T-cell (primary cell): ENCODE data around the gene OSCP1. TPM values are rescaled to one million over a fixed set of nuclear protein-coding genes. Genes with fewer than 3 reads are reported as not detected.

Source experiments
- ATAC-seq, 4 experiments: fragments of 200-7000 bp in 3 of 4; fragments of 150-1000 bp in 1 of 4; cut with Tn5 transposase; replicated peaks in 1 of 4; 1 replicate in 3 of 4; 2 replicates in 1 of 4; pipeline ENCODE4 v1.10.0; 2021; ENCODE audit warnings: moderate library complexity in 3 of 4, mild to moderate bottlenecking in 2 of 4, moderate number of reproducible peaks in 1 of 4
- CTCF ChIA-PET, 2 donors: fragments of 300-600 bp; sonication (Branson Sonifier 250); formaldehyde crosslinking; loops; one replicate each; lab custom pipeline; 2022; ENCODE audit warnings: antibody characterized with exemption in 2 of 2; lab: Charles Lee
- POLR2A ChIA-PET, 2 donors: fragments of 300-600 bp; sonication (Branson Sonifier 250); formaldehyde crosslinking; loops; one replicate each; lab custom pipeline; 2022; ENCODE audit warnings: antibody characterized with exemption in 2 of 2; lab: Charles Lee
- DNase-seq, 35 experiments: peaks; one replicate each; pipeline versions ENCODE4 v3.0.0 to v3.0.0-alpha.2; 2013 to 2023
- H3K27ac ChIP-seq: one replicate; pipeline ENCODE4 v1.5.1; 2013; ENCODE audit warnings: low read length
- H3K27me3 ChIP-seq, 2 experiments: replicated peaks in 1 of 2; 1 replicate in 1 of 2; 2 replicates in 1 of 2; pipeline versions ENCODE4 v1.6.1 to v1.7.0; 2013; ENCODE audit warnings: low read length in 1 of 2, mixed read lengths in 1 of 2; ENCODE audit not compliant: control insufficient read depth in 2 of 2, insufficient read depth in 2 of 2; ENCODE audit errors: extremely low read depth in 1 of 2
- H3K36me3 ChIP-seq, 2 donors: 1 replicate in 1 of 2; 2 replicates in 1 of 2; pipeline versions ENCODE4 v1.6.1 to v1.7.0; 2013; ENCODE audit warnings: low read length in 1 of 2; ENCODE audit not compliant: control insufficient read depth in 2 of 2, insufficient read depth in 1 of 2; ENCODE audit errors: extremely low read depth in 1 of 2
- H3K4me1 ChIP-seq, 2 experiments: 1 replicate in 1 of 2; 2 replicates in 1 of 2; pipeline versions ENCODE4 v1.6.1 to v1.7.0; 2013; ENCODE audit warnings: low read length in 2 of 2, mixed read lengths in 1 of 2; ENCODE audit not compliant: insufficient read depth in 2 of 2, control insufficient read depth in 1 of 2; ENCODE audit errors: extremely low read depth in 1 of 2
- H3K4me3 ChIP-seq, 2 donors: 1 replicate in 1 of 2; 2 replicates in 1 of 2; pipeline versions ENCODE4 v1.5.1 to v1.7.0; 2013; ENCODE audit warnings: mild to moderate bottlenecking in 2 of 2, low read length in 1 of 2, moderate library complexity in 1 of 2; ENCODE audit not compliant: control insufficient read depth in 1 of 2; ENCODE audit errors: extremely low read depth in 1 of 2
- H3K9me3 ChIP-seq: 2 replicates; pipeline ENCODE4 v1.7.0; 2013
- H3K27ac Mint-ChIP-seq, 2 donors: one replicate each; pipeline ENCODE4 v1.8.0; 2020 to 2021; ENCODE audit warnings: mild to moderate bottlenecking in 2 of 2, mixed read lengths in 2 of 2
- H3K27me3 Mint-ChIP-seq, 2 donors: one replicate each; pipeline ENCODE4 v1.8.0; 2021 to 2022; ENCODE audit warnings: mixed read lengths in 2 of 2
- H3K36me3 Mint-ChIP-seq: one replicate; pipeline ENCODE4 v1.8.0; 2021; ENCODE audit warnings: mixed read lengths
- H3K4me1 Mint-ChIP-seq, 3 donors: one replicate each; pipeline ENCODE4 v1.8.0; 2020 to 2022; ENCODE audit warnings: mixed read lengths in 3 of 3, mild to moderate bottlenecking in 1 of 3
- H3K4me3 Mint-ChIP-seq, 3 donors: one replicate each; pipeline ENCODE4 v1.8.0; 2020 to 2022; ENCODE audit warnings: mild to moderate bottlenecking in 3 of 3, mixed read lengths in 3 of 3, moderate library complexity in 3 of 3
- H3K9me3 Mint-ChIP-seq, 3 donors: one replicate each; pipeline ENCODE4 v1.8.0; 2020 to 2022; ENCODE audit warnings: mixed read lengths in 3 of 3
- WGBS: methylation state at CpG from one replicate; pipeline ENCODE4 v1.1.5; 2013; ENCODE audit warnings: missing lambda C conversion rate; ENCODE audit not compliant: insufficient coverage; 5-methylcytosine and 5-hydroxymethylcytosine counted together
- total RNA-seq, 35 experiments: library from RNA in 6 of 35; stranded (reverse) in 6 of 35; fragments of 120-200 nt in 1 of 35; gene quantifications; one replicate each; pipeline versions ENCODE4 v1.2.1 to v1.2.4 and lab custom pipeline; 2013 to 2026

The OSCP1 gene
- total RNA-seq, 5 donors from 2014 or later (not counting 1 experiment from before 2014, with no cell fraction given), result 0.32 to 1.3 (median 0.68) TPM

DNA sequence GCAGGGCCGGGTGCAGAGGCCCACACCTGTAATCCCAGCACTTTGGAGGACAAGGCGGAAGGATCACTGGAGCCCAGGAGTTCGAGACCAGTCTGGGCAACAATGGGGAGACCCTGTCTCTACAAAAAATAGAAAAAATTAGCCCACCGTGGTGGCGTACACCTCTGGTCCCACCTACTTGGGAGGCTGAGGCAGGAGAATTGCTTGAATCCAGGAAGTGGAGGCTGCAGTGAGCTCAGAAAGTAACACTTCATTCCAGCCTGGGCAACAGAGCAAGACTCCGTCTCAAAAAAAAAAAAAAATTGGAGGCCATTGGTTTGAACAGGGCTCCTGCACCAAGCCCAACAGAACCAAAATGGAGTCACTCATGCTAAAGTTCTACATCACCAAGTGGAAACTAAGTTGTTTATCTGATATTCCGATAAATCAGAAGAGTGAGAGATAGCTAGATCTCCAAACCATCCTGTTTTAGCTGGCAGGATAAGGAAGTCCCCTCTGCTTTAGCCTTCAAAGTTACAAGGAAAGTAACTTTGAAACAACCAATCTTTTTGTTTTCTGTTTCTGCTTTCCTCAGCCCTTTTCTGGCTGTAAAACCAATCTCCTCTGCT lies 51.8 kb downstream of the OSCP1 start:
- CTCF ChIA-PET, result interaction anchor here (0.6 to 2.5 kb wide), 5 partner anchors 12 to 360 kb away, joined by 3 to 13 read pairs (median 3); partner anchors contain the start of gene STK40 (in 1 of the 2)
- 100% methylated on average over 1 of the region's 7 CpGs for WGBS
- H3K4me3 ChIP-seq, result peak overlapping the region in 1 of 2 donors; percentile 83
- peak overlapping the region; percentile 96 to 98 for H3K27ac Mint-ChIP-seq
- POLR2A ChIA-PET, result interaction anchor here (0.5 to 0.9 kb wide), 6 partner anchors 9 to 122 kb away, joined by 3 to 8 read pairs (median 3); no protein-coding TSS in a partner anchor
- no peak for ATAC-seq
- H3K27me3 Mint-ChIP-seq, result no peaks in the 10 kb centered on the region
- DNase-seq, result no peak
- peaks cover 4 to 41% of the 10 kb centered on the region in 2 experiments for H3K4me1 ChIP-seq
- no peaks in the 10 kb centered on the region for H3K9me3 ChIP-seq
- H3K9me3 Mint-ChIP-seq, result no peaks in the 10 kb centered on the region
- peak overlapping the region; percentile 84 to 99 (median 98) for H3K4me3 Mint-ChIP-seq
- H3K27ac ChIP-seq, result peak overlapping the region; percentile 80
- no peaks in the 10 kb centered on the region for H3K36me3 Mint-ChIP-seq
- H3K36me3 ChIP-seq, result peaks cover 5 to 8% of the 10 kb centered on the region in 2 donors
- H3K27me3 ChIP-seq, result peaks cover 0 to 4% of the 10 kb centered on the region in 2 experiments
- H3K4me1 Mint-ChIP-seq, result peaks cover 35 to 40% (median 37%) of the 10 kb centered on the region in 3 donors

DNA sequence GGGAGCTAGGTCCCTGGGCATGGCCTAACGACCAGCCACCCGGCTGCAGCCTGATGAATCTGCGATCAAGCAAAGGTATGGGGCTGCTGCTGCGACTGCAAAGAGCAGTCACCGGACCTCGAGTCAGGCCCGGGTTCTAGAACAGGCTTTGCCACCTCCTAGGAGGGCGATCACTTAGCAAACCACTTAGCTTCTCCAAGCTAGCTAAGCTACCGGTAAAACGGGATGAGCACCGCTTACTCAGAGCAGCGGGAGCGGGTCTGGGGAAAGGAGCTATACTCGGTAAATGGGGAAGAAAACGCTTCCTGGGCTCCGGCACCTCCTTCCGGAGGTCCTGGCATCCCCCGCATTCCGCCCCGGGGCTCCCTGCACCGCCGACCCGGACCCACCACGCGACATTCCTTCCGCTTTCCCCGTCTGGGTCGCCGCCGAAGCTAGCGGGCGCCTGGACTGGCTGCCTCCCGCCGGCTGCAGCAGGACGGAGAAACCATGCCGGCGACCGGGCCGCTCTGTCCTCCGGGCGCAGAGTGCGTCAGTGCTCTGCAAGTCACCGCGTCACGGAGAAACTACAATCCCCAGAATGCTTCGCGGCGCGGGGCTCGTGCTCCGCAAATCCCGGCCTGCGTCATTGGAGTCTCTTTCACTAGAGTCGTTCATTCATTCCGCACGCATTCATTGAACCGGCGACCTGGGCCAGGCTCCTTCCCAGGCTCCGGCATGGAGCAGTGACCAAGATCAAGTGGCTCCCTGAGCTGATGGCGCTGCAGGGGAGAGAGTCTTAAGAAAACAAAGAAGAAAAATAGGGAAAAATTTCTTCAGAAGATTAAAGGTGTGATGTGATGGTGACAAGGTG lies 52.6 kb downstream of the OSCP1 start, which contains the start of gene LSM10:
LSM10 (minus strand) TSS at position 531 of the 853 bp plus-strand sequence. CDS start 3,779 bp downstream, outside the sequence.
- ChIA-PET POLR2A (interaction anchor here (0.5 to 0.9 kb wide), 10 partner anchors 9 to 1588 kb away, joined by 3 to 5 read pairs (median 3); no protein-coding TSS in a partner anchor), CTCF (interaction anchor here (0.6 to 2.5 kb wide), 7 partner anchors 9 to 359 kb away, joined by 3 to 13 read pairs (median 4); partner anchors contain the start of gene STK40 (in 1 of the 2))
- H3K27ac Mint-ChIP-seq, result peak within 1 kb of the TSS; percentile 96 to 98
- Histone ChIP-seq H3K4me1 (peaks cover 4 to 45% of the 10 kb centered on the region in 2 experiments), H3K27ac (peak within 1 kb of the TSS; percentile 80), H3K4me3 (peak within 1 kb of the TSS; percentile 83 to 89), H3K27me3 (peaks cover 0 to 4% of the 10 kb centered on the region in 2 experiments), H3K9me3 (no peaks in the 10 kb centered on the region), H3K36me3 (peaks cover 11 to 17% of the 10 kb centered on the region in 2 donors)
- ATAC-seq (peak; percentile 91 to 94 (median 92)), DNase-seq (peak; percentile 79 to 95 (median 87))
- peak within 1 kb of the TSS; percentile 84 to 99 (median 98) for H3K4me3 Mint-ChIP-seq
- peaks cover 6% of the 10 kb centered on the region for H3K36me3 Mint-ChIP-seq
- H3K9me3 Mint-ChIP-seq, result no peaks in the 10 kb centered on the region
- under 1% methylated on average over 57 of the region's 60 CpGs for WGBS
- no peaks in the 10 kb centered on the region for H3K27me3 Mint-ChIP-seq
- peaks cover 35 to 45% (median 43%) of the 10 kb centered on the region in 3 donors for H3K4me1 Mint-ChIP-seq

DNA sequence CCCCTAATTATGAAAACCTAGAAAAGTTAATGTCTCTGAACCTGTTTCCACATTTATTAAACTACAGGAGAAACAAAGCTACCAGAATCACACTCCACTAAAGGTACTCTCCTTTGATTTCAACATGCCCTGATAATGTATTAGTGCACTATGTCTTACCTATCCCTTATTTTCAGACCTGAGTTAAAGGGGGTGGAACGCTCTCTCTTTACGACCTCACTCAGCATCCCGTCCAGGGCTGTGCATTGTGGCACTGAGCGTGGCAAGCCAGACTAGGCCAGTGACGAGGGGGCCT lies 53.2 kb downstream of the OSCP1 start:
- peak in 7 of 35 experiments; percentile 14 to 45 (median 27) for DNase-seq
- peaks cover 35 to 46% (median 45%) of the 10 kb centered on the region in 3 donors for H3K4me1 Mint-ChIP-seq

DNA sequence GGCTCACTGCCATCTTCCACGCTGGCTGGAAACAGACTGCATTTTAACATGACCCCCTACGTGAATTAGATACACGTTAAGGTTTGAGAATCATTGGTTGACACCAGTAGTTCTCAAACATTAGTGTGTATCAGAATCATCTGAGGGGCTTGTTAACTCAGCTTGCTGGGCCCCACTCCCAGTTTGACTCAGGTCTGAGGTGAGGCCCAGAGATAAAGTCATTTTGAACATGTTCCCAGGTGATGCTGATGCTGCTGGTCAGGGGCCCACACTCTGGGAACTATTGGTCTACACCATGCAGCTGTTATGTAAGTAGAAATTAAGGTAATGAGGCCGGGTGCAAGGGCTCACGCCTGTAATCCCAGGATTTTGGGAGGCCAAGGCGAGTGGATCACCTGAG lies 53.9 kb downstream of the OSCP1 start:
- H3K27me3 Mint-ChIP-seq, result no peaks in the 10 kb centered on the region
- H3K36me3 Mint-ChIP-seq, result peaks cover 10% of the 10 kb centered on the region
- H3K4me1 Mint-ChIP-seq, result peaks cover 37 to 45% (median 43%) of the 10 kb centered on the region in 3 donors
- Histone ChIP-seq H3K4me1 (peaks cover 4 to 39% of the 10 kb centered on the region in 2 experiments), H3K27ac (no peak overlapping the region), H3K4me3 (no peak overlapping the region), H3K36me3 (peaks cover 16 to 28% of the 10 kb centered on the region in 2 donors), H3K9me3 (no peaks in the 10 kb centered on the region), H3K27me3 (no peaks in the 10 kb centered on the region)
- peak overlapping the region; percentile 84 to 99 (median 98) for H3K4me3 Mint-ChIP-seq
- H3K27ac Mint-ChIP-seq, result peak overlapping the region; percentile 31 to 34
- CTCF ChIA-PET, result interaction anchor here (0.6 to 2.5 kb wide), 3 partner anchors 10 to 54 kb away, joined by 3 to 13 read pairs (median 4); partner anchors contain the start of gene STK40 (in 1 of the 2)
- no peaks in the 10 kb centered on the region for H3K9me3 Mint-ChIP-seq
- DNase-seq (no peak), ATAC-seq (no peak)
- 79% methylated on average over 5 of the region's 6 CpGs for WGBS
- POLR2A ChIA-PET, result interaction anchor here in 1 of 2 donors (0.7 kb wide), 1 partner anchor 254 kb away, joined by 7 read pairs; no protein-coding TSS in a partner anchor

More for the DNA sequence above, 53.2 kb downstream of the OSCP1 start:
- no peaks in the 10 kb centered on the region for H3K9me3 ChIP-seq
- peaks cover 0 to 3% of the 10 kb centered on the region in 2 experiments for H3K27me3 ChIP-seq
- Mint-ChIP-seq H3K4me3 (peak overlapping the region; percentile 84 to 99 (median 98)), H3K9me3 (no peaks in the 10 kb centered on the region), H3K36me3 (peaks cover 6% of the 10 kb centered on the region), H3K27me3 (no peaks in the 10 kb centered on the region), H3K27ac (peak overlapping the region; percentile 96 to 98)
- ATAC-seq, result peak; percentile 63 to 74 (median 70)
- peaks cover 14 to 22% of the 10 kb centered on the region in 2 donors for H3K36me3 ChIP-seq
- H3K27ac ChIP-seq, result peak overlapping the region; percentile 80
- H3K4me3 ChIP-seq, result peak overlapping the region; percentile 83 to 89
- POLR2A ChIA-PET, result interaction anchor here (0.5 to 0.8 kb wide), 4 partner anchors 10 to 110 kb away, joined by 3 read pairs; no protein-coding TSS in a partner anchor
- WGBS, result 0% methylated on average over 4 of the region's 5 CpGs
- CTCF ChIA-PET, result interaction anchor here in 1 of 2 donors (1.2 to 2.5 kb wide), 3 partner anchors 9 to 54 kb away, joined by 4 to 13 read pairs (median 5); partner anchors contain the start of gene STK40
- H3K4me1 ChIP-seq, result peaks cover 4 to 45% of the 10 kb centered on the region in 2 experiments

DNA sequence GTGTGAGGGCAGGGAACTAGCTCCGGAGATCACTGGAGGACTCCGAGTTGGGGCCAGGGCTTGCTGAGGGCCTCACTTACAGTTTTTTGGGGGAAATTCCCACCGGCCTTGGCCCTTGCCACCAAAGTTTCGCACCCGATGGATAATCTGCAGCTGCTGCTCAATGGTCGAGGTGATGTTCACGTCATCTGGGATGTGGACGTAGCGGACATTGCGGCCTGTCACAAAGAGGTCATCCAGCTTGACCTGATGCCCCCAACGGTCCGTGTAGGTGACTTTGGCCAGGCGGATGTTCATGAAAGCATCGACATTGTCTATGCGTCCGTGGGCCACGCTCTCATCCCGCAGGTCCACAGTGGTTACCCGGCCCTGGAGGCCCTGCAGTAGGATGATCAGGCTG lies 56.6 kb downstream of the OSCP1 start:
- Mint-ChIP-seq H3K4me1 (peaks cover 31 to 48% (median 42%) of the 10 kb centered on the region in 3 donors), H3K27me3 (no peaks in the 10 kb centered on the region), H3K36me3 (peaks cover 15% of the 10 kb centered on the region), H3K9me3 (no peaks in the 10 kb centered on the region), H3K27ac (no peak overlapping the region), H3K4me3 (no peak overlapping the region)
- H3K36me3 ChIP-seq, result peaks cover 16 to 48% of the 10 kb centered on the region in 2 donors
- H3K9me3 ChIP-seq, result no peaks in the 10 kb centered on the region
- no peak overlapping the region for H3K27ac ChIP-seq
- H3K4me1 ChIP-seq, result peaks cover 4 to 30% of the 10 kb centered on the region in 2 experiments
- no peak overlapping the region for H3K4me3 ChIP-seq
- ChIA-PET CTCF (no interaction called here), POLR2A (no interaction called here)
- DNase-seq, result no peak
- over 99% methylated on average over 14 of the region's 19 CpGs for WGBS
- no peak for ATAC-seq
- H3K27me3 ChIP-seq, result no peaks in the 10 kb centered on the region
